Head of caudate nucleus (tissue), 42 donors: ENCODE measurements around the gene UBE2S.
A peak's percentile ranks its signal among the peaks of the same experiment; 100 is the strongest.

Source experiments
- DNase-seq, 42 donors: peaks; one replicate each; pipeline versions ENCODE4 v3.0.0 to v3.0.0-alpha.2; 2020 to 2021; ENCODE audit warnings: mixed read lengths in 7 of 42
- intact Hi-C: fragments of 100-400 bp; cut with DNase I; formaldehyde crosslinking; loops from one replicate; pipeline ENCODE4 v1.15.0; 2022

The UBE2S gene

GRCh38 chr19:55353803-55354697, 53.5 kb downstream of the UBE2S start:
- intact Hi-C loops: no loop called here
- peak in 28 of 42 donors; percentile 11 to 66 (median 41) for DNase-seq

DNA sequence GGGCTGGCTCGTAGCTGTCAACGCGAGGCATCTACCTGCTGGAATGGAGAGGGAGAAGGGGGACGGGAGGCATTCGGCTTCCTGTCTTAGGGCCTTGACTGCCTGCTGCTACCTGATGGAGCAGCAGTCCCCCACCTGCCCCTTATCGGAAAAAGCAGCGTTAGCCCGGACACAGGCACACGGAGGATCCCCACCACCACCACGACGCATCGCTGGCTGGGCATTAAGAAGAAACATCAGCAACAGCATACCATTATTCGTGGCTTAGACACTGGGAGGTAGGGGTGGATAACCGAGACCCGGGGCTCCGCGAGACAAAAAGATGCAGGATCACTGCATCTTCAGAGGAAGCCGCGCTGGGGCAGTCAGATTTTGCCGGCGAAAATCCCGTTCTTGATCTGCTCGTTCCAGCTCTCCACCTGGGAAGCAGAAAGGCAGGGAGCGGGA, 54.2 kb downstream of the UBE2S start:
- intact Hi-C loops: no loop called here
- DNase-seq: peak in 1 of 42 donors; percentile 8

DNA sequence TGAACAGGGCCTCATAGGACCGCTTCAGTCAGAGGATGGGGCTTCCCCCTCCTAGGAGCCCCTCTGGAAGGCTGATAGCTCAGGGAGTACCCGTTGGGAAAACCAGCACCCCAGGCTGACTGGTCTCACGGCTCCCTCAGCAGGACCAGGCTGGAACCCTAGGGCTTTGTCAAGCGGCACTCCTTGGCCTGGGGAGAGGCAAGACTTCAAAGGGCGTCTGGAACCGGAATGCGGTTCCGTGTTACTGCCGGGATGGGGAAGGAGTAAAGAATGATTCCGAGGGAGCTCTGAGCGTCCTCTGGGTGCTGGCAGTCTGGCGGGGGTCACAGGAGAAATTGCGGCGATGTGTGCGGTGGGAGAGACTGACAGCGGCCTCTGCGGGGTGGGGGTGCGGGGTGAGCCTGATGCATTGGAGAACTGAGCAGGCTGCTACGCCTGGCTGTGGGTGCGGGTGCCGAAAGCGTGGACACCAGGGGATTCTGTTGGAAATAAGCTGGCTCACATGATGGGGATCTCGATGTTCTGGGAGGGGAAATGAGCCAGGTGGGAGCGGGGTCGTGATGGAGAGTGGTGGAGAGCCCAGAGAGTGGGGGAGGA, 54.9 kb downstream of the UBE2S start:
- intact Hi-C loops: no loop called here
- no peak for DNase-seq

DNA sequence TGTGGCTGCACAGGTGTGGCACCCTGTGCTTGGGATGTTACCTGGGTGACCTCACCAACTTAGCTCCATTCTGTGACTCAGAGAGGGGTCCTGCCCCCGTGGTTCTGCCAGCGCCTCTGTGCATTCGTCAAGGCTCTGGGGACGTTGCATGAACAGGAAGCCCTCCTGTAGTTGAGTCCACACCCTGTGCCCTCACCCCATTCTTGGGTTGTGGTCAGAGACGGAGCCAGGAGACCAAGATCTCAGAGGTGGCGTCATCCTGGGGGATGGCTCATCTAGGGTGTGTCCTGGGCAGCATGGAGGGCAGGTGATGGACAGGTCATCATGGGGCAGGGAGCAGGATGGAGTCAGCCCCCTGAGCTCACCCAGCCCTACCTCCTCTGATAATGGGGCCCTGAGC, 55.5 kb downstream of the UBE2S start:
- intact Hi-C loops: no loop called here
- no peak for DNase-seq

DNA sequence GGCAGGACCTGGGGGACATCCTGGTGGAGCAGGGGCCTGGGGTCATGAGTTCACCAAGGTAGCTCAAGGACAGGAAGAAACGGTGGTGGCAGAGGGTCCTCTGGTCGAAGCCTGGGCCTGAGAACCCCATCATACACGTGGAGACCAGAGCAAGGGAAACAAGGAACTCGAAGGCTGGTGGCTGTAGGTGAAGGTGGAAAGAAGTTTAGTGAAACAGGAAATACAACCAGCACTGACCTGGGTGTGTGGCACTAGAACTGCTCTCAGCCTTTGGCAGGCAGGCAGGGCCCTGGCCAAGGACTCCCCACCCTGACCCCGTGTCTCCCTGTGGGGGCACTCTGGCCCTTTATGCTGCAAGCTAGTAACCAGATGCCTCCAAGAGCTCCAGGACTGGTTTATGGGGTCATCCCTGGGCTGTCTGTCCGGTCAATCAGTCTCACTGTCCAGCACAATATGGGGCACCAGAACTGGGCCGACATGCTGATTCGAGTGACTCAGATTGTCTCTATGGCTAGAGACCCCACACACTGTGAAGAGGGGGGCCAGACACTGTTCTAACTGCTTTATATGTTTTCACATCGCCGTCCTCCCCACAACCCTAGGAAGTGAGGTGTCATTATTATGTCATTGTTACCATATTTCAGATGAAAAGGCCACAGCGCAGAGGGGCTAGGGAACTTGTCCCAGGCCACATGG, 56.8 kb downstream of the UBE2S start:
- intact Hi-C loops: no loop called here

More for the DNA sequence above, 56.8 kb downstream of the UBE2S start:
- DNase-seq: no peak
